K562 (cell line): ENCODE results near the gene NSUN6.

Experiments used
- EZH2 ChIP-seq: IDR thresholded peaks from 2 replicates; pipeline ENCODE4 v1.6.1; 2012; ENCODE audit warnings: low read depth, mild to moderate bottlenecking, inconsistent platforms, low read length, borderline replicate concordance
- POLR2AphosphoS5 ChIP-seq: IDR thresholded peaks from 2 replicates; pipeline ENCODE4 v1.6.1; 2011; ENCODE audit warnings: mild to moderate bottlenecking, low read depth, low read length, moderate library complexity; ENCODE audit not compliant: control insufficient read depth, insufficient read depth
- TCFL5 ChIP-seq: fragments of 250-450 bp; sonication (Bioruptor Pico); conservative IDR thresholded peaks from 2 replicates; pipeline ENCODE4 v1.6.1; 2021; ENCODE audit warnings: mild to moderate bottlenecking, moderate library complexity, matching md5 sums
- ZNF274 ChIP-seq: IDR thresholded peaks from 2 replicates; pipeline ENCODE4 v1.6.1; 2011; ENCODE audit warnings: low read depth, mild to moderate bottlenecking, low read length, moderate library complexity, borderline replicate concordance

- TF ChIP-seq POLR2AphosphoS5, result no peak
- no peak for TF ChIP-seq ZNF274
- TF ChIP-seq TCFL5 (CRISPR knock-in tag), result no peak
- TF ChIP-seq EZH2, result no peak
Observed at GRCh38 chr10:18666810-18667209, 15.4 kb upstream of the NSUN6 start.
